HepG2 (cell line): Measurements from ENCODE around the gene KCNIP3. TPM values are rescaled to one million over a fixed set of nuclear protein-coding genes. Genes with fewer than 3 reads are reported as not detected.

Experiments
- ARID4A ChIP-seq: sonication (generic); formaldehyde crosslinking; IDR thresholded peaks from 2 replicates; pipeline ENCODE4 v1.5.0; 2020; ENCODE audit warnings: mild to moderate bottlenecking, missing genetic modification reagents, borderline replicate concordance
- DR1 ChIP-seq: sonication (generic); formaldehyde crosslinking; IDR thresholded peaks from 2 replicates; pipeline ENCODE4 v1.8.0; 2021; ENCODE audit warnings: mild to moderate bottlenecking, missing genetic modification reagents, inconsistent platforms
- FOXP4 ChIP-seq: sonication (generic); formaldehyde crosslinking; IDR thresholded peaks from 2 replicates; pipeline ENCODE4 v1.4.0; 2020; ENCODE audit warnings: missing genetic modification reagents
- NFE2L2 ChIP-seq: fragments of 150-350 bp; IDR thresholded peaks from 2 replicates; pipeline ENCODE4 v1.6.1; 2014; ENCODE audit warnings: low read length
- NFYB ChIP-seq: sonication (generic); formaldehyde crosslinking; IDR thresholded peaks from 2 replicates; pipeline ENCODE4 v1.4.0; 2020; ENCODE audit warnings: missing genetic modification reagents
- U2AF2 ChIP-seq: fragments of 200-400 bp; formaldehyde crosslinking; IDR thresholded peaks from 2 replicates; pipeline ENCODE4 v1.6.1; 2017; ENCODE audit warnings: low read depth, mild to moderate bottlenecking, low read length
- ZBTB38 ChIP-seq: sonication (generic); formaldehyde crosslinking; IDR thresholded peaks from 2 replicates; pipeline ENCODE4 v1.5.1; 2020; ENCODE audit warnings: mild to moderate bottlenecking, missing genetic modification reagents
- ZEB1 ChIP-seq: IDR thresholded peaks from 2 replicates; pipeline ENCODE4 v1.6.1; 2012; ENCODE audit warnings: mild to moderate bottlenecking, low read depth, inconsistent platforms; ENCODE audit not compliant: insufficient replicate concordance
- ZNF276 ChIP-seq: sonication (generic); formaldehyde crosslinking; IDR thresholded peaks from 2 replicates; pipeline ENCODE4 v1.4.0; 2020; ENCODE audit warnings: mild to moderate bottlenecking, low read depth, missing genetic modification reagents
- ZNF430 ChIP-seq: sonication (generic); formaldehyde crosslinking; IDR thresholded peaks from 2 replicates; pipeline ENCODE4 v1.9.0; 2021; ENCODE audit warnings: mild to moderate bottlenecking, missing genetic modification reagents
- ZNF503 ChIP-seq: sonication (generic); formaldehyde crosslinking; IDR thresholded peaks from 2 replicates; pipeline ENCODE4 v1.4.0; 2020; ENCODE audit warnings: missing genetic modification reagents
- ZNF747 ChIP-seq: sonication (generic); formaldehyde crosslinking; IDR thresholded peaks from 2 replicates; pipeline ENCODE4 v1.8.1; 2023; ENCODE audit warnings: missing genetic modification reagents, mild to moderate bottlenecking, borderline replicate concordance
- ZNF772 ChIP-seq: sonication (generic); formaldehyde crosslinking; IDR thresholded peaks from 2 replicates; pipeline ENCODE4 v1.5.0; 2020; ENCODE audit warnings: mild to moderate bottlenecking, missing genetic modification reagents
- ZNF891 ChIP-seq: sonication (generic); formaldehyde crosslinking; IDR thresholded peaks from 2 replicates; pipeline ENCODE4 v1.5.0; 2020; ENCODE audit warnings: mild to moderate bottlenecking, missing genetic modification reagents
- polyA plus RNA-seq, 8 experiments: library from polyadenylated mRNA; depleted of rRNA in 3 of 8; stranded (reverse) in 7 of 8; unstranded in 1 of 8; fragments of >200 nt; fragmentation: Illumina TruSeq in 4 of 8; extraction: Trizol in 4 of 8; gene quantifications; 2 replicates each; pipeline versions ENCODE4 v1.2.1 to v1.2.3, GENCODE V29; 2011 to 2016; ENCODE audit warnings: low read depth in 4 of 8, missing spikeins in 1 of 8, mixed read lengths in 1 of 8; ENCODE audit not compliant: insufficient read depth in 1 of 8
- total RNA-seq, 5 experiments: library from RNA; depleted of rRNA; stranded (reverse); fragments of >200 nt; fragmentation: Illumina TruSeq; extraction: Trizol; gene quantifications; 2 replicates each; pipeline ENCODE4 v1.2.3, GENCODE V29; 2016; ENCODE audit warnings: low read depth in 1 of 5
- TF ChIP-seq, protein P1 (sequence below): sonication (generic); formaldehyde crosslinking; IDR thresholded peaks from 2 replicates; pipeline ENCODE4 v1.5.0; 2020; ENCODE audit warnings: mild to moderate bottlenecking, missing genetic modification reagents
- TF ChIP-seq, protein P2 (sequence below): IDR thresholded peaks from 2 replicates; pipeline ENCODE4 v1.6.1; 2016

The KCNIP3 gene
- total and polyA plus RNA-seq, 2 of the 13 experiments (the other 11 are each of a cell fraction or from before 2014, with no cell fraction given) = not detected

- peak; percentile 11; the same call in 1 of the 2 replicates for TF ChIP-seq ARID4A (CRISPR knock-in tag)
- TF ChIP-seq ZNF276 = no peak
- TF ChIP-seq, protein P1, sequence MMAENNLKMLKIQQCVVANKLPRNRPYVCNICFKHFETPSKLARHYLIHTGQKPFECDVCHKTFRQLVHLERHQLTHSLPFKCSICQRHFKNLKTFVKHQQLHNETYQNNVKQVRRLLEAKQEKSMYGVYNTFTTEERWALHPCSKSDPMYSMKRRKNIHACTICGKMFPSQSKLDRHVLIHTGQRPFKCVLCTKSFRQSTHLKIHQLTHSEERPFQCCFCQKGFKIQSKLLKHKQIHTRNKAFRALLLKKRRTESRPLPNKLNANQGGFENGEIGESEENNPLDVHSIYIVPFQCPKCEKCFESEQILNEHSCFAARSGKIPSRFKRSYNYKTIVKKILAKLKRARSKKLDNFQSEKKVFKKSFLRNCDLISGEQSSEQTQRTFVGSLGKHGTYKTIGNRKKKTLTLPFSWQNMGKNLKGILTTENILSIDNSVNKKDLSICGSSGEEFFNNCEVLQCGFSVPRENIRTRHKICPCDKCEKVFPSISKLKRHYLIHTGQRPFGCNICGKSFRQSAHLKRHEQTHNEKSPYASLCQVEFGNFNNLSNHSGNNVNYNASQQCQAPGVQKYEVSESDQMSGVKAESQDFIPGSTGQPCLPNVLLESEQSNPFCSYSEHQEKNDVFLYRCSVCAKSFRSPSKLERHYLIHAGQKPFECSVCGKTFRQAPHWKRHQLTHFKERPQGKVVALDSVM (CRISPR knock-in tag) = peak; percentile 33; the same call in 1 of the 2 replicates
- 0 out of 2 replicates have a peak, but pooled peaks have one; percentile 9 for TF ChIP-seq NFYB
- peak; percentile 45; the same call in 1 of the 2 replicates for TF ChIP-seq ZNF772
- no peak for TF ChIP-seq U2AF2
- no peak for TF ChIP-seq ZNF891 (CRISPR knock-in tag)
- no peak for TF ChIP-seq ZNF503 (CRISPR knock-in tag)
- no peak for TF ChIP-seq ZNF430 (CRISPR knock-in tag)
- no peak for TF ChIP-seq DR1 (CRISPR knock-in tag)
- TF ChIP-seq, protein P2, sequence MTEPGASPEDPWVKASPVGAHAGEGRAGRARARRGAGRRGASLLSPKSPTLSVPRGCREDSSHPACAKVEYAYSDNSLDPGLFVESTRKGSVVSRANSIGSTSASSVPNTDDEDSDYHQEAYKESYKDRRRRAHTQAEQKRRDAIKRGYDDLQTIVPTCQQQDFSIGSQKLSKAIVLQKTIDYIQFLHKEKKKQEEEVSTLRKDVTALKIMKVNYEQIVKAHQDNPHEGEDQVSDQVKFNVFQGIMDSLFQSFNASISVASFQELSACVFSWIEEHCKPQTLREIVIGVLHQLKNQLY = no peak
- TF ChIP-seq NFE2L2 = no peak
- TF ChIP-seq ZBTB38 (CRISPR knock-in tag) = no peak
- peak; percentile 36 for TF ChIP-seq ZEB1
- TF ChIP-seq ZNF747 (CRISPR knock-in tag) = no peak
- TF ChIP-seq FOXP4 (CRISPR knock-in tag) = peak; percentile 37; the same call in 1 of the 2 replicates
Measured at GRCh38 chr2:95391641-95392310, 94.6 kb downstream of the KCNIP3 start (continued).
